ENCODE measurements around the gene USP32.
"Not testable (repeated sequence)": the region's sequence is repeated elsewhere in the genome, so short reads cannot be mapped to it uniquely, and the experiment has no call there.

USP32 gene

GRCh38 chr17:60335289-60335688, 56.6 kb downstream of the USP32 start:
- H3K9me3 ChIP-seq (ENCODE audit: control insufficient read depth in 1 of 2, low read length in 2 of 2): no peaks in the 10 kb centered on the region
- no peak overlapping the region for H3K4me3 ChIP-seq (ENCODE audit: low read depth in 1 of 2, low read length in 2 of 2)
- no peaks in the 10 kb centered on the region for H3K27me3 ChIP-seq (ENCODE audit: control insufficient read depth in 1 of 2, insufficient read depth in 2 of 2, low read length in 2 of 2)
- no peaks in the 10 kb centered on the region for H3K36me3 ChIP-seq (ENCODE audit: control insufficient read depth in 1 of 2, insufficient read depth in 2 of 2, low read length in 2 of 2)
- H3K27ac ChIP-seq (ENCODE audit: low read depth, low read length): no peak overlapping the region
- H3K4me1 ChIP-seq (ENCODE audit: control insufficient read depth in 1 of 2, insufficient read depth in 2 of 2, low read length in 2 of 2): no peaks in the 10 kb centered on the region
- H3K9ac ChIP-seq (ENCODE audit: low read depth in 1 of 2, low read length in 2 of 2): no peak overlapping the region

- Histone ChIP-seq H3K27ac (ENCODE audit: low read depth, low read length) (no peak overlapping the region), H3K4me1 (ENCODE audit: control insufficient read depth in 1 of 2, insufficient read depth in 2 of 2, low read length in 2 of 2) (no peaks in the 10 kb centered on the region)
Measured at GRCh38 chr17:60333628-60334031, 58.3 kb downstream of the USP32 start.

GRCh38 chr17:60333072-60333471, 58.9 kb downstream of the USP32 start:
- not testable (repeated sequence) for H3K9ac ChIP-seq (ENCODE audit: low read depth in 1 of 2, low read length in 2 of 2); H3K36me3 ChIP-seq (ENCODE audit: control insufficient read depth in 1 of 2, insufficient read depth in 2 of 2, low read length in 2 of 2); H3K4me1 ChIP-seq (ENCODE audit: control insufficient read depth in 1 of 2, insufficient read depth in 2 of 2, low read length in 2 of 2); H3K27ac ChIP-seq (ENCODE audit: low read depth, low read length); H3K27me3 ChIP-seq (ENCODE audit: control insufficient read depth in 1 of 2, insufficient read depth in 2 of 2, low read length in 2 of 2); H3K4me3 ChIP-seq (ENCODE audit: low read depth in 1 of 2, low read length in 2 of 2); H3K9me3 ChIP-seq (ENCODE audit: control insufficient read depth in 1 of 2, low read length in 2 of 2)

More at GRCh38 chr17:60333628-60334031, 58.3 kb downstream of the USP32 start:
- no peaks in the 10 kb centered on the region for H3K36me3 ChIP-seq (ENCODE audit: control insufficient read depth in 1 of 2, insufficient read depth in 2 of 2, low read length in 2 of 2)
- no peaks in the 10 kb centered on the region for H3K27me3 ChIP-seq (ENCODE audit: control insufficient read depth in 1 of 2, insufficient read depth in 2 of 2, low read length in 2 of 2)
- H3K4me3 ChIP-seq (ENCODE audit: low read depth in 1 of 2, low read length in 2 of 2): no peak overlapping the region
- H3K9me3 ChIP-seq (ENCODE audit: control insufficient read depth in 1 of 2, low read length in 2 of 2): no peaks in the 10 kb centered on the region
- no peak overlapping the region for H3K9ac ChIP-seq (ENCODE audit: low read depth in 1 of 2, low read length in 2 of 2)

DNA sequence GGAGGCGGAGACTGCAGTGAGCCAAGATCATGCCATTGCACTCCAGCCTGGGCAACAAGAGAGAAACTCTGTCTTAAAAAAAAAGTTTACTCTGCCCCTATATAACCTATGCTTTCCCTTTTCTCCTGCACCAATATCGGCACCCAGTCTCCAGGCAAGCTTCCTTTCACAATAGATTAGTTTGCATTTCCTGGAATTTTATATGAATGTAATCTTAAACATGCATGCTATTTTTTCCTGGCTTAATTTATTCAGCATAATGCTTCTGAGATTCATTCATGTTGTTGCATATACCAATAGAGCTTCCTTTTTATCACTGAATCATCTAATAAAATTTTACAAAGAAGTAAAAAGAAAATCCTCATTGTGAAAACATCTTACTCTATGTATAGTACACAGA, 59.4 kb downstream of the USP32 start:
- no peaks in the 10 kb centered on the region for H3K36me3 ChIP-seq (ENCODE audit: control insufficient read depth in 1 of 2, insufficient read depth in 2 of 2, low read length in 2 of 2)
- H3K27me3 ChIP-seq (ENCODE audit: control insufficient read depth in 1 of 2, insufficient read depth in 2 of 2, low read length in 2 of 2): no peaks in the 10 kb centered on the region
- no peaks in the 10 kb centered on the region for H3K9me3 ChIP-seq (ENCODE audit: control insufficient read depth in 1 of 2, low read length in 2 of 2)
- no peak overlapping the region for H3K4me3 ChIP-seq (ENCODE audit: low read depth in 1 of 2, low read length in 2 of 2)
- H3K4me1 ChIP-seq (ENCODE audit: control insufficient read depth in 1 of 2, insufficient read depth in 2 of 2, low read length in 2 of 2): no peaks in the 10 kb centered on the region
- no peak overlapping the region for H3K27ac ChIP-seq (ENCODE audit: low read depth, low read length)
- no peak overlapping the region for H3K9ac ChIP-seq (ENCODE audit: low read depth in 1 of 2, low read length in 2 of 2)

GRCh38 chr17:60330731-60331130, 61.2 kb downstream of the USP32 start:
- H3K4me3 ChIP-seq (ENCODE audit: low read depth in 1 of 2, low read length in 2 of 2): no peak overlapping the region
- H3K27me3 ChIP-seq (ENCODE audit: control insufficient read depth in 1 of 2, insufficient read depth in 2 of 2, low read length in 2 of 2): no peaks in the 10 kb centered on the region
- H3K9ac ChIP-seq (ENCODE audit: low read depth in 1 of 2, low read length in 2 of 2): no peak overlapping the region
- no peak overlapping the region for H3K27ac ChIP-seq (ENCODE audit: low read depth, low read length)
- no peaks in the 10 kb centered on the region for H3K4me1 ChIP-seq (ENCODE audit: control insufficient read depth in 1 of 2, insufficient read depth in 2 of 2, low read length in 2 of 2)
- no peaks in the 10 kb centered on the region for H3K36me3 ChIP-seq (ENCODE audit: control insufficient read depth in 1 of 2, insufficient read depth in 2 of 2, low read length in 2 of 2)
- H3K9me3 ChIP-seq (ENCODE audit: control insufficient read depth in 1 of 2, low read length in 2 of 2): no peaks in the 10 kb centered on the region

DNA sequence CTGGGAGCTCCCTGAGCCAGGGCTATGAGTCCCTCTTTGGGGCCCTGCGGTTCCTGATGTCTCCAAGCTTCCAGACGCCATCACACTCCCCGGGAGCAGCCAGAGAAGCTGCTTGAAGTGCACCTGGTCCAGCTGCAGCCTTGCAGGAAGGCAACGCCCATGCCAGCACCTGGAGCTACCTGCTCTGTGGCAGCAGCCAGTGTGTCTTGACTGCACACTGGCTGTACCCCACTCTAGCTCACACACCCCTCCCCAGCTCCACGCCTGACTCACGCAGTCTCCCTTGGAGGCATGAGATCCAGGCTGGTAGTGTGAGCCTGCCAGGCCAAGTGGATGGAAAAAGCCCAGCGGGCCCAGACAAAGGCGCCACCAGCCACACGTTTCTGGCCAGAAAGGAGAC, 63.3 kb downstream of the USP32 start:
- no peaks in the 10 kb centered on the region for H3K27me3 ChIP-seq (ENCODE audit: control insufficient read depth in 1 of 2, insufficient read depth in 2 of 2, low read length in 2 of 2)
- H3K4me1 ChIP-seq (ENCODE audit: control insufficient read depth in 1 of 2, insufficient read depth in 2 of 2, low read length in 2 of 2): no peaks in the 10 kb centered on the region
- no peaks in the 10 kb centered on the region for H3K36me3 ChIP-seq (ENCODE audit: control insufficient read depth in 1 of 2, insufficient read depth in 2 of 2, low read length in 2 of 2)
- no peak overlapping the region for H3K4me3 ChIP-seq (ENCODE audit: low read depth in 1 of 2, low read length in 2 of 2)
- no peaks in the 10 kb centered on the region for H3K9me3 ChIP-seq (ENCODE audit: control insufficient read depth in 1 of 2, low read length in 2 of 2)
- no peak overlapping the region for H3K27ac ChIP-seq (ENCODE audit: low read depth, low read length)
- no peak overlapping the region for H3K9ac ChIP-seq (ENCODE audit: low read depth in 1 of 2, low read length in 2 of 2)

GRCh38 chr17:60327901-60328273, 64.0 kb downstream of the USP32 start:
- no peak overlapping the region for H3K27ac ChIP-seq (ENCODE audit: low read depth, low read length)
- no peaks in the 10 kb centered on the region for H3K27me3 ChIP-seq (ENCODE audit: control insufficient read depth in 1 of 2, insufficient read depth in 2 of 2, low read length in 2 of 2)
- no peaks in the 10 kb centered on the region for H3K4me1 ChIP-seq (ENCODE audit: control insufficient read depth in 1 of 2, insufficient read depth in 2 of 2, low read length in 2 of 2)
- H3K9me3 ChIP-seq (ENCODE audit: control insufficient read depth in 1 of 2, low read length in 2 of 2): no peaks in the 10 kb centered on the region
- no peak overlapping the region for H3K4me3 ChIP-seq (ENCODE audit: low read depth in 1 of 2, low read length in 2 of 2)
- no peak overlapping the region for H3K9ac ChIP-seq (ENCODE audit: low read depth in 1 of 2, low read length in 2 of 2)
- H3K36me3 ChIP-seq (ENCODE audit: control insufficient read depth in 1 of 2, insufficient read depth in 2 of 2, low read length in 2 of 2): no peaks in the 10 kb centered on the region

DNA sequence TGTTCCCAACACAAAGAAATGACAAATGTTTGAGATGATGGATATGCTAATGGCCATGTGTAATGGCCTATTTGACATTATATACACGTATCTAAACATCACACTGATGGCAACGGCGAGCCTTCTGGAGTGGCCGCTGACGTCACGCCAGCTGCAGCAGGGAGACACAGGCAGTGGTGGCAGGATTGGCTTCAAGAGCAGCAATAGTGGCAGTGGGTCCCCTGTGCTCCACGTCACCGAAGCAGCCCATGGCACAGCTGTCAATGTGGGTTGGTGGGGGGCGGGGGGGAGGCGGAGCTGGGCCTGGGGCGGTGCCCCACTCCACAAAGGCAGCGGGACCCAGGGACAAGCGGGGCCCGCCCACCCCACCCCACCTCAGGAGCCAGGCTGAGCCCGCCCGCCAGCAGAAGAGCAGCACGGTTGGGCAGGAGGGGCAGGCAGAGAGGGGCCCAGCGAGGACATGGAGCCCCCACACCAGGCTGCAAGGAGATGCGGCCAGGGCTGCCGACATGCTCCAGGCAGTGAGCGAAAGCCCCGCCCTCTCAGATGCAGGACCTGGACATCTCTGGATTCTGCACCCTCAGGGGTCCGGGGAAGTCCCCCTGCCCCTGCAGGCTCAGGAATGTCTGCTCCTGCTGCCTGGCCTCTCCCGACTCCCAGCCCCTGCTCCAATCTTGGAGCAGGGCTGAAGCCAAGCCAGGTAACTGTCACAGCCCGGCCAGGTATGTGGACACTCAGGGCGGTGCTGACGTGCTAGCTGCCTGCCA, 64.6 kb downstream of the USP32 start:
- H3K9ac ChIP-seq (ENCODE audit: low read depth in 1 of 2, low read length in 2 of 2): no peak overlapping the region
- H3K4me3 ChIP-seq (ENCODE audit: low read depth in 1 of 2, low read length in 2 of 2): no peak overlapping the region
- no peaks in the 10 kb centered on the region for H3K9me3 ChIP-seq (ENCODE audit: control insufficient read depth in 1 of 2, low read length in 2 of 2)
- H3K4me1 ChIP-seq (ENCODE audit: control insufficient read depth in 1 of 2, insufficient read depth in 2 of 2, low read length in 2 of 2): no peaks in the 10 kb centered on the region
- H3K36me3 ChIP-seq (ENCODE audit: control insufficient read depth in 1 of 2, insufficient read depth in 2 of 2, low read length in 2 of 2): no peaks in the 10 kb centered on the region
- H3K27me3 ChIP-seq (ENCODE audit: control insufficient read depth in 1 of 2, insufficient read depth in 2 of 2, low read length in 2 of 2): no peaks in the 10 kb centered on the region
- no peak overlapping the region for H3K27ac ChIP-seq (ENCODE audit: low read depth, low read length)

DNA sequence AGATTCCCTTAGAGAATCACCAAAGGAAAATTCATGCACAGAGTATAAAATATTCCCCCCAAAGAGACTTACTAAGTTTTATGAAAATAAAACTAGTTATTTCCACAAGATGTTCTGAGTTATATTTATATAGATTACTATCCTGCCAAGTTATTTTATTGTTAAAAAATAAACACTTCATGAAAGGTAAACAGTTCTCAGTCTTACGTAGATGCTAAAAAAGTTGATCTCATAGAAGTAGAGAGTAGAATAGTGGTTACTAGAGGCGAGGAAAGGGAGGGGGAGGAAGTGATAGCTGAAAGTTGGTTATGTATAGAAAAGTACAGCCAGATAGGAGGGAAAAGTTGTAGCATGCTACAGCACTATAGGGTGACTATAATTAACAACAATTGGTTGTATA, 65.2 kb downstream of the USP32 start:
- Histone ChIP-seq H3K27me3 (ENCODE audit: control insufficient read depth in 1 of 2, insufficient read depth in 2 of 2, low read length in 2 of 2) (no peaks in the 10 kb centered on the region), H3K36me3 (ENCODE audit: control insufficient read depth in 1 of 2, insufficient read depth in 2 of 2, low read length in 2 of 2) (no peaks in the 10 kb centered on the region), H3K9ac (ENCODE audit: low read depth in 1 of 2, low read length in 2 of 2) (no peak overlapping the region), H3K4me1 (ENCODE audit: control insufficient read depth in 1 of 2, insufficient read depth in 2 of 2, low read length in 2 of 2) (no peaks in the 10 kb centered on the region), H3K27ac (ENCODE audit: low read depth, low read length) (no peak overlapping the region), H3K4me3 (ENCODE audit: low read depth in 1 of 2, low read length in 2 of 2) (no peak overlapping the region), H3K9me3 (ENCODE audit: control insufficient read depth in 1 of 2, low read length in 2 of 2) (no peaks in the 10 kb centered on the region)

DNA sequence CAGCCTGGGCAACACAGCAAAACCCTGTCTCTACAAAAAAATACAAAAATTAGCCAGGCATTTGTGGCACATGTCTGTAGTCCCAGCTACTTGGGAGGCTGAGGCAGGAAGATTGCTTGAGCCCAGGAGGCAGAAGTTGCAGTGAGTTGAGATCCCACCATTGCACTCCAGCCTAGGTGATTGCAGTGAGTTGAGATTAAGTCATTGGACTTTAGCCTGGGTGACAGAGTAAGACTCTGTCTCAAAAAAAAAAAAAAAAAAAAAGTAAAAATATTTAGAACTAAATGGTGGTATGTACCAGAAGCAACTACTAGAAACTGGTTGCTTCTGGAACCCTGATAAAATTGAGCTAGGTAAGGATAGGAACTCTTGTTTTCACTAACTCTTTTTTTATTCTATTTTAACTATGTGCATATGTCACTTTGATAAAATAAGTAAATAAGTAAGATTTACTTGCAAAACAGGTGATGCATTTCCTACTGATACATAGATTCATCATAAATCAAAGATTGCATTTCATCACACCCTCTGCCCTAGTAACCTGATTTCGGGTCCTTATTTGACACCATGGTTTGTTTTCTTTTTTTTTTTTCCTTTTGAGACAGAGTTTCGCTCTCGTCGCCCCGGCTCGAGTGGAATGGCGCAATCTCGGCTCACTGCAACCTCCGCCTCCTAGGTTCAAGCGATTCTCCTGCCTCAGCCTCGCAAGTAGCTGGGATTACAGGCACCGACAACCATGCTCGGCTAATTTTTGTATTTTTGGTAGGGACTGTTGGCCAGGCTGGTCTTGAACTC, 66.0 kb downstream of the USP32 start:
- Histone ChIP-seq H3K27ac (ENCODE audit: low read depth, low read length) (no peak overlapping the region), H3K27me3 (ENCODE audit: control insufficient read depth in 1 of 2, insufficient read depth in 2 of 2, low read length in 2 of 2) (no peaks in the 10 kb centered on the region), H3K9me3 (ENCODE audit: control insufficient read depth in 1 of 2, low read length in 2 of 2) (no peaks in the 10 kb centered on the region), H3K4me3 (ENCODE audit: low read depth in 1 of 2, low read length in 2 of 2) (no peak overlapping the region), H3K4me1 (ENCODE audit: control insufficient read depth in 1 of 2, insufficient read depth in 2 of 2, low read length in 2 of 2) (no peaks in the 10 kb centered on the region), H3K9ac (ENCODE audit: low read depth in 1 of 2, low read length in 2 of 2) (no peak overlapping the region), H3K36me3 (ENCODE audit: control insufficient read depth in 1 of 2, insufficient read depth in 2 of 2, low read length in 2 of 2) (no peaks in the 10 kb centered on the region)

Data from duodenal mucosa (tissue), 2 donors.